Measurements from ENCODE around the gene HOXA3. TPM values are rescaled to one million over a fixed set of nuclear protein-coding genes. Genes with fewer than 3 reads are reported as not detected.
A peak's percentile ranks its signal among the peaks of the same experiment; 100 is the strongest.

The HOXA3 gene
- total and polyA plus RNA-seq, 2 of the 13 experiments (the other 11 are each of a cell fraction or from before 2014, with no cell fraction given): 2.9 to 4.6 TPM

DNA sequence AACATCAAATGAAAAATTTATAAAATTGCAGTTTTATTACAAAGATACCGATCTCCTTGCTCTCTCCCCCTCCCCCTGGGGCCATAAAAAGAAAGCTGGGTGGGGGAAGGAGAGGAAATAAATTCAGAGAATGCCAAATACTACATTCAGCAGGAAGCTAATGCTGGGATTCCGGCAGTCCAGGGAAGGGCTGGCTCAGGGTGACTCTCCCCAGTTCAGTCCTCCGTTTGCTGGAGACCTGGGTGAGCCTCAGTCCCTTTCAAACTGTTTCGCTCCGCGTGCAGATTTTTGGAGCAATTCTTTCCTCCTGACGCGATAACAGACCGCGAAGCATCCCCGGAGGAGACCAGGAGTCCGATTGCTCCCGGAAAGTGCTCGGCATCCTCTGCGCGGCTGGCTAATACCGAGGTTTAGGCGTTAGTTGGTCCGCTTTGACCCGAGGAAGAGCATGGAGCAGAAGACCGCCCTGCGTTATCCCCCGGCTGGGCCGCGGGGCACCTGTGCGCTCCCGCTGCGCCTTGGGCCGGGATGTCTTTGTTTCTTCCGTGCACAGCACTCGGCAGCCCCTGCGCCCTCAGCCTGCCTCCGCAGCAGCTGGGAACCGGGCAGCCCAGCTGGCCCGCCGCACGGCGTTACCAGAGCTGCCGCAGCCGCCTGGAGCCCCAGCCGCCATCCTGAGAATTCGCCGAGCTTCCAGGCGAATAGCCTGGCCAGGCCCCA is 46.0 kb downstream of the HOXA3 start:
- FAIRE-seq (no peak), ATAC-seq (no peak), DNase-seq (ENCODE audit: low spot score) (no peak)
- ChIA-PET CTCF (ENCODE audit: low intra/inter-chr PET ratio, low total read pairs) (no interaction called here), POLR2A (interaction anchor here (1.7 kb wide), 1 partner anchor 14 kb away, joined by 4 read pairs; no protein-coding TSS in a partner anchor)
- WGBS (ENCODE audit: low lambda C conversion rate): 91% methylated on average over 18 of the region's 44 CpGs
- in situ Hi-C loops (cut with HindIII; ENCODE audit: extremely low pct_ligation_motif_present, low pct_unique_long_range_greater_than_20kb) (no loop called here), intact Hi-C loops (cut with micrococcal nuclease; ENCODE audit: unreplicated experiment) (no loop called here)
- no peaks in the 10 kb centered on the region for H3K79me2 ChIP-seq (ENCODE audit: insufficient read depth, low read length)
- no peak overlapping the region for H3K4me2 ChIP-seq (ENCODE audit: low read depth, low read length)
- H3K4me1 ChIP-seq (ENCODE audit: insufficient read depth, low read length): peaks cover 5% of the 10 kb centered on the region; the same call in 1 of the 2 replicates
- H3K27me3 ChIP-seq (ENCODE audit: control insufficient read depth in 1 of 2, insufficient read depth in 2 of 2, low read length in 2 of 2): no peaks in the 10 kb centered on the region
- no peaks in the 10 kb centered on the region for H4K20me1 ChIP-seq (ENCODE audit: insufficient read depth, low read length)
- no peaks in the 10 kb centered on the region for H3K9me3 ChIP-seq (ENCODE audit: low read length)
- no peak overlapping the region for H3K27ac ChIP-seq (ENCODE audit: extremely low read length, insufficient read depth, low read length)
- H2AFZ ChIP-seq (ENCODE audit: low read length): no peak overlapping the region
- H3K9ac ChIP-seq (ENCODE audit: insufficient read depth, low read depth, low read length): no peak overlapping the region
- no TSS peak for BruUV-seq (replicated peaks)
- H3K36me3 ChIP-seq (replicated peaks in 1 of 2; ENCODE audit: control insufficient read depth in 1 of 2, insufficient read depth in 2 of 2, low read length in 2 of 2): peaks cover 2 to 7% of the 10 kb centered on the region in 2 experiments; a peak in 2 of 5 replicates
- TF ChIP-seq GPN1 (CRISPR knock-in tag; IDR thresholded peaks at IDR 0.05; ENCODE audit: borderline replicate concordance) (no peak), AGO2 (optimal IDR thresholded peaks at IDR 0.05; ENCODE audit: low read depth, low read length) (peak; percentile 98)
- H3K4me3 ChIP-seq (replicated peaks in 1 of 3; ENCODE audit: insufficient read depth in 1 of 3, low read depth in 2 of 3, low read length in 3 of 3): no peak overlapping the region

DNA sequence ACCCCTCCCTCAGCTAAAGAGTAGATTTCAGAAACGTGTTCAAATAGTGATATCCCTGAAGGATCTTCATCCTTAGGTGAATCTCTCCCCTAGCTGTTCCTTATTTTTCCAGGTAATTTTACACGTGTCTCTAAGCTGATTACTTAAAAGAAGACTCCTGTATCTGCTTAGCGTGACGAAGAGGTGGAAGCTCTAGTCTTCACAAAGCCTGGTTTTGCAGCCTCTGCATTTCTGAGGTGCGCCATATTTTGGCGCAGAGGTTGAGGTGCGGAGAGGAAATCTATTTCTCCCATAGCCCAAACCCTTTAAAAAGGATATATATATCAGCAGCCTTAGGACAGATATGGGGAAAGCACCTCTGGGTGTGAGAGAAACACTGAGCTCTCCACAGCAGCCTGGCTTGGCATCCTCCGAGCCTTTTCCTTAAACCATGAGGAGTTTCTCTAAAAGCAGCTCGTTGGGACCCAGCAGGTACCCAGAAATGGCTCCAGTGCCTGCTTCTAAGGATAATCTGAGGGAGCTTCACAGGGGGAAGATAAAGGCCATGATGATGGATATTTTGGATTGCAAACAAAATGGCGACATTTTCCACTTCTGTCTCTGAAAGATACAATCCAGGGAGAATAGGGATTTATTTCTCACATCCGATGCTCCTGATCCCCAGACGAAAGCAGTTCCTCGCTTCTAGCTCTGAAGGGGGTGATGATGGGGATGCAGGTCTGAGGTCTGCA is 46.9 kb downstream of the HOXA3 start:
- Histone ChIP-seq H3K4me3 (replicated peaks in 1 of 3; ENCODE audit: insufficient read depth in 1 of 3, low read depth in 2 of 3, low read length in 3 of 3) (no peak overlapping the region), H3K79me2 (ENCODE audit: insufficient read depth, low read length) (no peaks in the 10 kb centered on the region), H3K27ac (ENCODE audit: extremely low read length, insufficient read depth, low read length) (no peak overlapping the region), H3K36me3 (replicated peaks in 1 of 2; ENCODE audit: control insufficient read depth in 1 of 2, insufficient read depth in 2 of 2, low read length in 2 of 2) (peaks cover 2 to 7% of the 10 kb centered on the region in 2 experiments; a peak in 1 of 5 replicates), H2AFZ (ENCODE audit: low read length) (no peak overlapping the region), H4K20me1 (ENCODE audit: insufficient read depth, low read length) (no peaks in the 10 kb centered on the region), H3K9me3 (ENCODE audit: low read length) (no peaks in the 10 kb centered on the region), H3K4me1 (ENCODE audit: insufficient read depth, low read length) (no peaks in the 10 kb centered on the region), H3K4me2 (ENCODE audit: low read depth, low read length) (no peak overlapping the region), H3K9ac (ENCODE audit: insufficient read depth, low read depth, low read length) (no peak overlapping the region), H3K27me3 (ENCODE audit: control insufficient read depth in 1 of 2, insufficient read depth in 2 of 2, low read length in 2 of 2) (no peaks in the 10 kb centered on the region)
- no peak for DNase-seq (ENCODE audit: low spot score)
- POLR2A ChIA-PET: interaction anchor here (1.7 kb wide), 1 partner anchor 15 kb away, joined by 4 read pairs; no protein-coding TSS in a partner anchor
- no peak for ATAC-seq
- BruUV-seq (replicated peaks): no TSS peak
- CTCF ChIA-PET (ENCODE audit: low intra/inter-chr PET ratio, low total read pairs): no interaction called here
- no peak for FAIRE-seq
- WGBS (ENCODE audit: low lambda C conversion rate): 93% methylated on average over 13 of the region's 13 CpGs
- intact Hi-C loops (cut with micrococcal nuclease; ENCODE audit: unreplicated experiment) (no loop called here), in situ Hi-C loops (cut with HindIII; ENCODE audit: extremely low pct_ligation_motif_present, low pct_unique_long_range_greater_than_20kb) (no loop called here)
- TF ChIP-seq ZBTB7B (CRISPR knock-in tag; IDR thresholded peaks at IDR 0.05) (no peak), CREM (IDR thresholded peaks at IDR 0.05) (no peak), CREM (CRISPR knock-in tag; IDR thresholded peaks at IDR 0.05) (no peak)

Measured in HepG2 (cell line).